ENCODE results near the gene B3GAT1.

B3GAT1 gene

GRCh38 chr11:134442246-134442645, 30.2 kb upstream of the B3GAT1 start:
- no peak for DNase-seq

GRCh38 chr11:134441706-134442105, 29.7 kb upstream of the B3GAT1 start:
- no peak for DNase-seq

- DNase-seq, result no peak
Observed at GRCh38 chr11:134441281-134441680, 29.2 kb upstream of the B3GAT1 start.

GRCh38 chr11:134440851-134441250, 28.8 kb upstream of the B3GAT1 start:
- DNase-seq, result no peak

GRCh38 chr11:134438542-134439537, 26.8 kb upstream of the B3GAT1 start:
- DNase-seq, result peak in 10 of 51 donors; percentile 10 to 45 (median 24)

- DNase-seq, result no peak
Observed at GRCh38 chr11:134437821-134438220, 25.8 kb upstream of the B3GAT1 start.

GRCh38 chr11:134436781-134437180, 24.7 kb upstream of the B3GAT1 start:
- DNase-seq, result no peak

- no peak for DNase-seq
Observed at GRCh38 chr11:134433806-134434205, 21.8 kb upstream of the B3GAT1 start.

- no peak for DNase-seq
Observed at GRCh38 chr11:134433251-134433650, 21.2 kb upstream of the B3GAT1 start.

GRCh38 chr11:134432776-134433175, 20.7 kb upstream of the B3GAT1 start:
- DNase-seq, result no peak

- no peak for DNase-seq
Observed at GRCh38 chr11:134429106-134429505, 17.1 kb upstream of the B3GAT1 start.

- peak in 14 of 51 donors; percentile 14 to 78 (median 36) for DNase-seq
Observed at GRCh38 chr11:134425816-134426536, 13.9 kb upstream of the B3GAT1 start.

- peak in 1 of 51 donors; percentile 34 for DNase-seq
Observed at GRCh38 chr11:134425413-134425812, 13.4 kb upstream of the B3GAT1 start.

- no peak for DNase-seq
Observed at GRCh38 chr11:134423106-134423505, 11.1 kb upstream of the B3GAT1 start.

GRCh38 chr11:134417871-134418840, 6.1 kb upstream of the B3GAT1 start:
- no peak for DNase-seq

- DNase-seq, result no peak
Observed at GRCh38 chr11:134416726-134417125, 4.7 kb upstream of the B3GAT1 start.

- DNase-seq, result peak in 25 of 51 donors; percentile 16 to 77 (median 43)
Observed at GRCh38 chr11:134414766-134415765, 3.0 kb upstream of the B3GAT1 start.

- DNase-seq, result peak in 4 of 51 donors; percentile 20 to 77 (median 62)
Observed at GRCh38 chr11:134413826-134414731, 2.0 kb upstream of the B3GAT1 start.
